Measurements from ENCODE around the gene ADGRB3. TPM values are rescaled to one million over a fixed set of nuclear protein-coding genes. Genes with fewer than 3 reads are reported as not detected.
"Not testable (repeated sequence)": the region's sequence is repeated elsewhere in the genome, so short reads cannot be mapped to it uniquely, and the experiment has no call there.

The ADGRB3 gene
- total and polyA plus RNA-seq, 2 experiments from 2014 or later = not detected

DNA sequence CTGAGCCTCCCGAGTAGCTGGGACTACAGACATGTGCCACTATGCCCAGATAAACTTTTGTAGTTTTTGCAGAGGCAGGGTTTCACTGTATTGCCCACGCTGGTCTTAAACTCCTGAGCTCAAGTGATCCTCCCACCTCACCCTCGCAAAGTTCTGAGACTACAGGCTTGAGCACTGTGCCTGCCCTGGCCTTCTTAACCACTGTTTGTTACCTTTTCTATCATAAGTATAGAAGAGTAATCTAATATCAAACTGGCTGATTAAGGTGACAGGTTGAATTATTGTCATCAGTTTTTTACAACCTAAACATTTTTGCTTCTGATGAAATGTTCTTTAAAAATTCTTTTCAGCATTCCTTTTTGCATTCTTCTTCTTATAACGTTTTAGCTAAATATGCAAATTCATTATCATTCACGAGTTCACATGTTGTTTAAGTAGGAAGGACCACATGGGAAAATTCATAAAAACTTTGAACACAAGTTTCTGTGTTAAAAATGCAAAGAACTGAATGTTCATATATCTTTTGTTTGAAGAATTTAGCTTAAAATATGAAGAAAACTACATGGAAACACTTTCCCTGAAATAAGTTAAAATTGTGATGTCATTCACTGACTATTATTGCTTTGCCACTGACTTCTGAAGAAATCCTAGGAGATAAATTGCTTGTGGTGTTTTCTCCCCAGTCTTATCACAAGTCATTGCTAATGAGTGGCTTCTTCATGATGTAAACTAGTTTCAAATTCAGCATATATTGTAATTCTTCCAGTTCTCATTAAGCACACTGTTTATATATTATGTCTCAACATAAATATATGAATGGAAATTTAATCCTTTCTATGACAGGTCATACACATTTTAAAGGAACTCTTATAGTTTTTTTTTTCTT is 106.7 kb downstream of the ADGRB3 start:
- no peak for DNase-seq
- in situ Hi-C loops (cut with MboI) = no loop called here
- Histone ChIP-seq H3F3A (ENCODE audit: insufficient read depth) (no peaks in the 10 kb centered on the region), H3K9me3 (ENCODE audit: low read depth) (no peaks in the 10 kb centered on the region), H3K4me3 (no peak overlapping the region), H3K4me2 (ENCODE audit: unreplicated experiment) (no peak overlapping the region), H4K20me1 (ENCODE audit: insufficient read depth) (no peaks in the 10 kb centered on the region), H3K9me2 (ENCODE audit: insufficient read depth) (no peaks in the 10 kb centered on the region), H3K36me3 (ENCODE audit: low read depth) (no peaks in the 10 kb centered on the region), H3K4me1 (ENCODE audit: insufficient read depth) (no peaks in the 10 kb centered on the region), H3K9ac (no peak overlapping the region), H3K27me3 (replicated peaks; ENCODE audit: insufficient read depth) (no peaks in the 10 kb centered on the region), H2AFZ (no peak overlapping the region), H3K27ac (no peak overlapping the region), H3K79me2 (ENCODE audit: insufficient read depth) (no peaks in the 10 kb centered on the region)
- 30 to 35% methylated on average over 5 of the region's 5 CpGs for WGBS, 2 experiments (ENCODE audit: low coverage in 1 of 2, low lambda C conversion rate in 2 of 2, missing lambda C conversion rate in 2 of 2)
- TF ChIP-seq EZH2 (IDR thresholded peaks at IDR 0.05; ENCODE audit: insufficient read depth, poor library complexity, severe bottlenecking) (no peak), EZH2phosphoT487 (IDR thresholded peaks at IDR 0.05; ENCODE audit: insufficient read depth, low read depth) (no peak)

DNA sequence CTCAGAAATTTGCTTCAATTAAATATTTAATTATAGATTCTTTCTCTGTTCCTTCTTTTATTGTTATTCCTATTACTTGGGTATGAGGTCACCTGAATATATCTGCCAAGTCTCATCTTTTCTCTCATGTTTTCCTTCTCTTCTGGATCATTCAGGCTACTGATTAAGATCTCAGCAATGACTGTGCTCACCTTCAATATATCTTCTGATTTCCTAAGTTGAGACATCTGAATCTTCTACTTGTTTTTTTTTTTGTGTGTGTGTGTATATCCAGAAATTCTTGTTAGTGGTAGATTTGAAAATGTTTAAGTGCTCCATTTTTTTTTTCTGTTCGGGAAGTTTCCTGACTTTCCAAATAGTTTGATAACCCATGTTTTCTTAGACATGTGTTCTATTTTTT is 108.0 kb downstream of the ADGRB3 start:
- H4K20me1 ChIP-seq (ENCODE audit: insufficient read depth) = no peaks in the 10 kb centered on the region
- 17 to 25% methylated on average over 1 of the region's 1 CpG for WGBS, 2 experiments (ENCODE audit: low coverage in 1 of 2, low lambda C conversion rate in 2 of 2, missing lambda C conversion rate in 2 of 2)
- no peak overlapping the region for H3K9ac ChIP-seq
- H3K4me1 ChIP-seq (ENCODE audit: insufficient read depth) = no peaks in the 10 kb centered on the region
- no peak overlapping the region for H2AFZ ChIP-seq
- no peaks in the 10 kb centered on the region for H3F3A ChIP-seq (ENCODE audit: insufficient read depth)
- H3K4me3 ChIP-seq = no peak overlapping the region
- no peaks in the 10 kb centered on the region for H3K36me3 ChIP-seq (ENCODE audit: low read depth)
- in situ Hi-C loops (cut with MboI) = no loop called here
- H3K27me3 ChIP-seq (replicated peaks; ENCODE audit: insufficient read depth) = no peaks in the 10 kb centered on the region
- no peak overlapping the region for H3K4me2 ChIP-seq (ENCODE audit: unreplicated experiment)
- H3K79me2 ChIP-seq (ENCODE audit: insufficient read depth) = no peaks in the 10 kb centered on the region
- no peaks in the 10 kb centered on the region for H3K9me2 ChIP-seq (ENCODE audit: insufficient read depth)
- no peak for TF ChIP-seq EZH2phosphoT487 (IDR thresholded peaks at IDR 0.05; ENCODE audit: insufficient read depth, low read depth)
- no peak for TF ChIP-seq EZH2 (IDR thresholded peaks at IDR 0.05; ENCODE audit: insufficient read depth, poor library complexity, severe bottlenecking)
- H3K9me3 ChIP-seq (ENCODE audit: low read depth) = no peaks in the 10 kb centered on the region
- DNase-seq = no peak
- no peak overlapping the region for H3K27ac ChIP-seq

DNA sequence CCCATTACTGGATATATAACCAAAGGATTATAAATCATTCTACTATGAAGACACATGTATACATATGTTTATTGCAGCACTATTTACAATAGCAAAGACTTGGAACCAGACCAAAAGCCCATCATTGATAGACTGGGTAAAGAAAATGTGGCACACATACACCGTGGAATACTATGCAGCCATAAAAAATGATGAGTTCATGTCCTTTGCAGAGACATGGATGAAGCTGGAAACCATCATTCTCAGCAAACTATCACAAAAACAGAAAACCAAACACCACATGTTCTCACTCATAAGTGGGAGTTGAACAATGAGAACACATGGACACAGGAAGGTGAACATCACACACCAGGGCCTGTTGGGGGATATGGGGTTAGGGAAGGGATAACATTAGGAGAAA is 109.3 kb downstream of the ADGRB3 start:
- H3K4me3 ChIP-seq; H3K27me3 ChIP-seq (replicated peaks; ENCODE audit: insufficient read depth); H3K9me3 ChIP-seq (ENCODE audit: low read depth); H2AFZ ChIP-seq; in situ Hi-C loops (cut with MboI); H3K36me3 ChIP-seq (ENCODE audit: low read depth); H3K4me1 ChIP-seq (ENCODE audit: insufficient read depth); H4K20me1 ChIP-seq (ENCODE audit: insufficient read depth); DNase-seq; H3K9ac ChIP-seq; H3K4me2 ChIP-seq (ENCODE audit: unreplicated experiment); H3K79me2 ChIP-seq (ENCODE audit: insufficient read depth); H3K9me2 ChIP-seq (ENCODE audit: insufficient read depth); H3F3A ChIP-seq (ENCODE audit: insufficient read depth); H3K27ac ChIP-seq: not testable (repeated sequence)
- 18 to 33% methylated on average over 1 of the region's 1 CpG for WGBS, 2 experiments (ENCODE audit: low coverage in 1 of 2, low lambda C conversion rate in 2 of 2, missing lambda C conversion rate in 2 of 2)

DNA sequence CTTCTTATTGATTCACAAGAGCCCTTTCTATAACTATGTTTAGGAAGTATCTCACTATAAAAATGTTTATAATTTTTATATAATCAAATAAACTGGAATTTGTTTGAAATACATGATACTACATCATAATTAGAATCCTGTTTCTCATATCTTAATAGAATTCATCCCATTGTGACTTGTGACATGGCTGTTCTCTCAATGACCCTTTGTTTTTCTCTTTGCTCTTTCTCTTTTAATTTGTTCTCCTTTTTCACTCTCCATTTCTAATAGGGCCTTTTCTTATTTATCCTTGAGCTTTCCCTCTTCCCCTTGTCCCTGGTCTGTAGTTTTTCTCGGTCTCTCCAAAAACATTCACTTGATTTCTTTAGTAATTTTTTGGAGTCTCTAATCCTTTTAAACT is 111.3 kb downstream of the ADGRB3 start:
- H3K4me1 ChIP-seq (ENCODE audit: insufficient read depth) = no peaks in the 10 kb centered on the region
- no peak for DNase-seq
- H3K36me3 ChIP-seq (ENCODE audit: low read depth) = no peaks in the 10 kb centered on the region
- no peak overlapping the region for H3K9ac ChIP-seq
- H3F3A ChIP-seq (ENCODE audit: insufficient read depth) = no peaks in the 10 kb centered on the region
- 43 to 44% methylated on average over 1 of the region's 1 CpG for WGBS, 2 experiments (ENCODE audit: low coverage in 1 of 2, low lambda C conversion rate in 2 of 2, missing lambda C conversion rate in 2 of 2)
- no peaks in the 10 kb centered on the region for H3K79me2 ChIP-seq (ENCODE audit: insufficient read depth)
- no peak overlapping the region for H2AFZ ChIP-seq
- H3K9me2 ChIP-seq (ENCODE audit: insufficient read depth) = no peaks in the 10 kb centered on the region
- H3K4me2 ChIP-seq (ENCODE audit: unreplicated experiment) = no peak overlapping the region
- no peak overlapping the region for H3K27ac ChIP-seq
- no peaks in the 10 kb centered on the region for H3K27me3 ChIP-seq (replicated peaks; ENCODE audit: insufficient read depth)
- no peak overlapping the region for H3K4me3 ChIP-seq
- H3K9me3 ChIP-seq (ENCODE audit: low read depth) = no peaks in the 10 kb centered on the region
- in situ Hi-C loops (cut with MboI) = no loop called here
- H4K20me1 ChIP-seq (ENCODE audit: insufficient read depth) = no peaks in the 10 kb centered on the region
- TF ChIP-seq EZH2phosphoT487 (IDR thresholded peaks at IDR 0.05; ENCODE audit: insufficient read depth, low read depth) = no peak
- TF ChIP-seq EZH2 (IDR thresholded peaks at IDR 0.05; ENCODE audit: insufficient read depth, poor library complexity, severe bottlenecking) = no peak
